Stimulated activated CD8-positive, alpha-beta memory T cell treated with anti-CD3 and anti-CD28 coated beads, Interleukin-7, amount 100 ng/mL, for 24 hours (primary cell): ENCODE measurements around the gene CEP164.
"Not testable (repeated sequence)": the region's sequence is repeated elsewhere in the genome, so short reads cannot be mapped to it uniquely, and the experiment has no call there.

Experiments used
- DNase-seq: peaks from one replicate; pipeline ENCODE4 v3.0.0-alpha.2; 2020; ENCODE audit warnings: low read depth

Gene CEP164

DNA sequence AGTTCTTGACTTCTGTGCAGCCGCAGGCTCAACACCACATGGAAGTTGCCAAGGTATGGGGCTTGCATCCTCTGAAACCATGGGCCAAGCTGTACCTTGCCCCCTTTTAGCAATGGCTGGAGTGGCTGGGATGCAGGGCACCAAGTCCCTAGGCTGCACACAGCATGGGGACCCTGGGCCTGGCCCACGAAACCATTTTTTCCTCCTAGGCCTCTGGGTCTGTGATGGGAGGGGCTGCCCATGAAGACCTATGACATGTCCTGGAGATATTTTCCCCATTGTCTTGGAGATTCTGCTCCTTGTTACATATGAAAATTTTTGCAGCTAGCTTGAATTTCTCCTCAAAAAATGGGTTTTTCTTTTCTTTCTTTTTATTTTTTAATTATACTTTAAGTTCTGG is 71.0 kb downstream of the CEP164 start:
- not testable (repeated sequence) for DNase-seq

DNA sequence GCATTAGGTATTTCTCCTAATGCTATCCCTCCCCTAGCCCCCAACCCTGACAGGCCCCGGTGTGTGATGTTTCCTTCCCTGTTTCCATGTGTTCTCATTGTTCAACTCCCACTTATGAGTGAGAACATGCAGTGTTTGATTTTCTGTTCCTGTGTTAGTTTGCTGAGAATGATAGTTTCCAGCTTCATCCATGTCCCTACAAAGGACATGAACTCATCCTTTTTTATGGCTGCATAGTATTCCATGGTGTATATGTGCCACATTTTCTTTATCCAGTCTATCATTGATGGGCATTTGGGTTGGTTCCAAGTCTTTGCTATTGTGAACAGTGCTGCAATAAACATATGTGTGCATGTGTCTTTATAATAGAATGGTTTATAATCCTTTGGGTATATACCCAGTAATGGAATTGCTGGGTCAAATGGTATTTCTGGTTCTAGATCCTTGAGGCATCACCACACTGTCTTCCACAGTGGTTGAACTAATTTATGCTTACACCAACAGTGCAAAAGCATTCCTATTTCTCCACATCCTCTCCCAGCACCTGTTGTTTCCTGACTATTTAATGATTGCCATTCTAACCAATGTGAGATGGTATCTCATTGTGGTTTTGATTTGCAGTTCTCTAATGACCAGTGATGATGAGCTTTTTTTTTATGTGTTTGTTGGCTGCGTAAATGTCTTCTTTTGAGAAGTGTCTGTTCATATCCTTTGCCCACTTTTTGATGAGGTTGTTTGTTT is 71.6 kb downstream of the CEP164 start:
- not testable (repeated sequence) for DNase-seq

DNA sequence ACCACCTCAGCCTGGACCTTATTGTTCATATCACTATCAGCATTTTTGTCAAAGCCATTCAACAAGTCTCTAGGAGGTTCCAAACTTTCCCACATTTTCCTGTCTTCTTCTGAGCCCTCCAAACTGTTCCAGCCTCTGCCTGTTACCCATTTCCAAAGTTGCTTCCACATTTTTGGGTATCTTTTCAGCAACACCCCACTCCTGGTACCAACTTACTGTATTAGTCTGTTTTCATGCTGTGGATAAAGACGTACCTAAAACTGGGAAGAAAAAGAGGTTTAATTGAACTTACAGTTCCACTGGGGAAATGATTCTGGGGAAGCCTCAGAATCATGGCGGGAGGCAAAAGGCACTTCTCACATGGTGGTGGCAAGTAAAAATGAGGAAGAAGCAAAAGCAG is 78.2 kb downstream of the CEP164 start:
- not testable (repeated sequence) for DNase-seq

DNA sequence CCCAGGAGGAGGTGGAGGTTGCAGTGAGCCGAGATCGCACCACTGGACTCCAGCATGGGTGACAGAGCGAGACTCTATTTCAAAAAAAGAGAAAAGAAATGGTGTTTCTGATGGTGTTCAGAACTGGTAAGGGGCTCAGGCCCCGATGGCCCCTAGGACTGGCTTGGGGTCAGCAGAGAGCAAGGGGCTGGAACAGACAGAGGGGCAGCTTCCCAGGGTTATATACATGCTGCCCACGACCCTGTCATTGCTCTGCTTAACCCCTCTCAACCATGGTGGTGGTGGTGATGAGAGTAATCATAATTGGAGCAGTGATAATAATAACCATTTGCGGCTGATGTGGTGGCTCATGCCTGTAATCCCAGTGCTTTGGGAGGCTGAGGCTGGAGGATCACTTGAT is 79.4 kb downstream of the CEP164 start:
- no peak for DNase-seq

DNA sequence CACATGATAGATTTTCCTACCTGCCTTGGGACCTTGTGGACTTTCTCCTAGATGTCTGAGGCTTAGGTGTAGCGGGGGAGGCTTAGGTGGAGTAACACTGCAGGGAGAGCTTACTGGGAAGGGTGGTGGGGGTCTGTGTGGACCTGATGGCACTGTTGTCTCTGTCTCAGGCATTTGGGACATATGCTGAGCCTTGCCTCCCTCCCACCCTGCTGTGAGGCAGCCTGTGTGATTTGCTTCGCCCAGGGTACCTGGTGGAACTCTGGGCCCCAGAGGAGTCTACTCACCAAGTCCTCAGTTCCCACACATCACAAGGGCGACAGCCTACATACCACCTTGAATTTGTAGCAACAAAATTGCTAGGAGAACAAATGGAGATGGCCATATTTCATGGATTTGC is 80.7 kb downstream of the CEP164 start:
- DNase-seq, result no peak

DNA sequence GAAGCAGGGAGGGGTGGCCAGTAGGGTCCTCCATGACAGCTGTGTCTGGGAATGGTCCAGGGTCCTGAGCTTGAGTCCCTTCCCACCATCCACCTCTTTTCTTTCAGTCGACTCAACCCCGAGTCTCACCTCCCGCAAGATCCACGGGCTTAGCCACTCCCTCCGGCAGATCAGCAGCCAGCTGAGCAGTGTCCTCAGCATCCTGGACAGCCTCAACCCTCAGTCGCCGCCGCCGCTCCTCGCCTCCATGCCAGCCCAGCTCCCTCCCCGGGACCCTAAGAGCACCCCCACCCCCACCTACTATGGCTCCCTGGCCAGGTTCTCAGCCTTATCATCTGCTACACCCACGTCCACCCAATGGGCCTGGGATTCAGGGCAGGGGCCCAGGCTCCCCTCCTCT is 81.9 kb downstream of the CEP164 start:
- DNase-seq, result no peak

DNA sequence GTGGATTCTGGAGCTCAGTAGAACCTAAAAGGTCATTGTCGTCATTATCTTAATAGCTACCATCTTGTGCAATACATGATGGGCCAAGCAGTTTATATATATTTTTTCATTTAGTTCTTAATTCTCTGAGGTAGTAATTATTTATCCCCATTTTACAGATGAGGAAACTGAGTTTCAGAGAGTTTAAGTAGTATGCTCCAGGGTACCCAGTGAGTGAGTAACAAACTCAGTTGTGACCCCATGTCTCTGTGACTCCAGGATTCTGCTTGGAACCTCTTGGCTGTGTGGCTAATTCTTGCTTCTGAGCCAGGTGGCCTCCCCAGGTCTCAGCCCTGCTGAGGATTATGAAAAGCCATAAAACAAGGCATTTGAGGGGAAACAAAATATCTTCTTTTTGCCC is 82.6 kb downstream of the CEP164 start:
- no peak for DNase-seq

DNA sequence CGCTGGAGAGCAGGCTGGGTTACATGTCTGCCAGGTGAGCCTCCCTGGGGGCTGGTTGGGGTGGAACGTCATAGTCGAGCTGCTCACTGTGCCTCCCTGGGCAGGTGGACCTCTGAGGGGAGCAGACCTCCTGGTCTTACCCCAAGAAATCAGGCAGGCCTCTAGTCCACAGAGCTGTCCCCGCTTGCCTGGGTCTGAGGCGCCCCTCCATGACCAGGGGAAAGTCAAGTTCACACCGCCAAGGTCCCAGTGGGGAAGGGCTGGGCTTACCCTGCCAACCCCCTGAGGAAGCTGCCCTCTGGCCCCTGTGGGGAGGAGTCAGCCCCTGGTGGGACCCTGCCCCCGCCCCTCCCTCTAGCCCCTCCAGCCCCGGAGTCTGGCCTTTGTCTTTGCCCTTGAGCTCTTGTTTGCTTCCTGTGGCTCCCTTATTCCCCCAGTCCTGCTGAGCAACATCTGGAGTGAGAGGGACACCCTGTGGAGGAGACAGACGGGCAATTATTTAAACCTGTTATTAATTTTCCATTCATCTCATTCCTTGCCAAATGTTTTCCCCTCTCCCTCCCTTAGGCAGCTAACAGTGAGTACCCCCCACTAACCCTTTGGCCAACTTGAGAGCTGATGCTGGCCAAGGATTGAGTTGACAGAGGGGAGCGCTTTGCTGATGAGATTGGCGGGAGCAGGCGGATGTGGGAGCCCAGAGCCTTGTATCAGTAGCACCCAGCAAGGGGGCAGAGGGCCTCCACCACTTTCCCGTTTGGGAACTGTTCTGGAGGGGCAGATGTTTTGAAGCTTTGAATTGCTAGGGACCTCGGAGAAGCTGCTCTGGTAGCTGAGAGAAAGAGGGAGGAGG is 83.4 kb downstream of the CEP164 start:
- no peak for DNase-seq

DNA sequence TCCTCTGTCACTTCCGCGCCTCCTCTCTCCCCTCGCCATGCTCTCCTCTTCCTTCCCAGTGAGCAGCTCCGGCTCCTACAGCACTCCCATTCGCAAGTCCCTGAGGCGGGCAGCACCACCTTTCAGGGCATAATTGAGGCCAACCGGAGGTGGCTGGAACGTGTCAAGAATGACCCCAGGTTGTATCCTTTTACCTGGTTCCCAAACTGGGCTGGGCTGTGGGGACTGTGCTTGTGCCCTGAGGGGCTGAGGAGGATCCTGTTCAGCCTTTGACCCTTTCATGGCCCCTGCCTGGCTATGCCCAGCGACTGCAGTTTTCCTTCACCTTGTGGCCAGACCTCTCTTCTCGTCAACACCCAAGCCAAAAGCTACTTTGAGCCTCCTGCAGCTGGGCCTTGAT is 84.1 kb downstream of the CEP164 start:
- no peak for DNase-seq

DNA sequence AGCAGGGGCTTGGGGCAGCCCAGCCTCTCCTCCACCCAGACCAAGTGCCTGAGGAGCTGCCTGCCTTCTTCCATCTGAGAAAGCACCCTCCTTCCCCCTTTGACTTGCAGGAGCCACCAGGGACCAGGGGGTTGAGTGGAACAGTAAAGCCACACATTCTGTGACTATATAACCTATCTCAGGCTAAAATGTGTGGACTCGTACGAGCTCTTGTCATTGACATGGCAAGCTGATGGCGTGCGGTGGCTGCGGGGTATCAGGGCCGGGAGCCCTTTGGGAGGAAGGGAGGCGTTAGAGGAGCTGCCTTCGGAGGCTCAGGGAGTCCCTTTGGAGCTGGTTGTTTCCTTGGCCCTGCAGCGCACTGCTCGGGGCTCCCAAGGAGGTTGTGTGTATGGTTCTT is 84.5 kb downstream of the CEP164 start:
- DNase-seq, result no peak

DNA sequence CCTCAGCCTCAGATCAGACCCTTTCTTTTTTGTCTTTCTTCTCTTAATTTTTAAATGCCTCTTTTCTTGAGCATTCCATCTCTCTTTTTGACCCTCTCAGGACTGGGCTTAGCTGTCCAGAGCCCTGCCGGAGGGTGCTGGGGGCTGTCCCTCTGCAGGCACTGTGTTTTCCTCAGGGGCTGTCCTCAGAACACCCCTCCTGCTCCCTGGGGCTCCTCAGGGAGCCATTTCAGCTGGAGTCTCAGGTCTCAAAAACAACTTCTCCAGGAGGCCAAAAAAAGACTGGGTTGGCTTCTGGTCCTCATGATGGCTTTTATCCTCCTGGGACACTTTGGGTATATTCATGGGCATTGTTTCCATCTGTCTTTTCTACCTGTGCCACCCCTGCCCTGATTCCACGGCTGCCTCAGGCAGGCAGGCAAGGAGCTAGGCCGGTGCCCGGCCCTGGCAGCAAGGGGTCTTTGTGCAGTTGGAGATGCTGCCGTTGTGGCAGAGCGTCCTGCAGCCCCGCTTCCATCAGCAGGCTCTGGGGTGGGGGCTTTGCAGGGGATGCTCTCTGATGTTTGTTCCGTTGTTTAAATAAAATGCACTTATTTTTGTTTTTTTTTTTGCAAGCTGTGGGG is 85.1 kb downstream of the CEP164 start:
- DNase-seq, result no peak

DNA sequence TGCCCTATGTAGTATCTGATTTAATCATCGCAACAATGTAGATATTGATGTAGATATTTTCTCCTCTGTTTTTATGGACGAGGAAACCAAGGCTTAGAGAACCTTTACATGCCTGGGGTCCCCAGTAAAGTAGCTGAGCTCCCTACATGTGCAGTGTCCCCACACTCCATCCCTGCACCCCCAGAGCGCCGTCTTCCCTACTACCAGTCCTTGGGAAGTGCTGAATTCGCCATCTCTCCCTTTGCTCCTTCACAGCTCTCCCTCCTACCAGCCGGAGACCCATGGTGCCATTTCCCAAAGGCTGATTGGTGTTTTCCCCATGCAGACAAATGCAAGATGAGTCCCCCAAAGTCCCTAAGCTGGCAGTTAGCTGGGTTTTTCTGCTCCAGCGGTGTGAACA is 86.0 kb downstream of the CEP164 start:
- no peak for DNase-seq

DNA sequence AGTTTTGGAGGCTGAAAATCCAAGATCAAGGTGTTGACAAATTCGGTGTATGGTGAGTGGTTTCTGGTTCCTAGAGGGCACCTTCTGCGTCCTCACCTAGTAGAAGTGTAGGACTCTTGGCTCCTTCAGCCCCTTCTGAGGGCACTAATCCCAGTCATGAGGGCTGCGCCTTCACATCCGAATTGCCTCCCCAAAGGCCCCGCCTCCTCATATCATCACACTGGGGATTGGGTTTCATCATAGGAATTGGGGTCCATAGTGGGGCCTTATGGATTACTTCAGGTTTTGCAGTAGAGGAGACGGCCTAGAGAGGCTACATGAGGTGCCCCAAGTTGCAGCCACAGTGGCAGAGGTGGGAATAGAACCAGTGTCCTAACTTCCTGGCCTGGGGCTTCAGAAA is 87.1 kb downstream of the CEP164 start:
- DNase-seq, result no peak

DNA sequence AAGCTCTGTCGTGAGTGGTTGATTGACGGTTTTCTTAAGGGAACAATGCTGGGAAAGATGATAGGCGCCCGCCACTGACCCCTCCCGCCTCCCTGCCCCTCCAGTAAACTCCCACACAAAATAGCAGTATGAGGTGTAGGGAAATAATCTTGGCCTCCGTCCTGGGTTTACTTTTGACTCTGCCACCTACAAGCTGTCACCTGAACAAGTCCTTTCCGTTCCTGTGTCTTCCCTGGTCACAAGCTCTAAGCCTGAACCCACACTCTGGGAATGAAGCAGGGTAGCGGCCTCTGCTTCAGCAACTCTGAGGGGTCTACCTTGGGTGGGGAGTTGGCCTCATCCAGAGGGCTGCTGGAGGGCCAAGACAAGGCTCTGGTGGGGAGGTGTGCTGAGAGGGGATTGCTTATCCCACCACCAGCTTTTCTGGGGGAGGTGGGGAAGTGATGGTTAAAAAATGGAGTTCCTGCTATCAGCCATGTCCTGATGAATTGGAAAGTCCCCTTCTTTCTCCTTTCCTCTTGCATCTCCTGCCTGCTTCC is 87.8 kb downstream of the CEP164 start:
- DNase-seq, result no peak

DNA sequence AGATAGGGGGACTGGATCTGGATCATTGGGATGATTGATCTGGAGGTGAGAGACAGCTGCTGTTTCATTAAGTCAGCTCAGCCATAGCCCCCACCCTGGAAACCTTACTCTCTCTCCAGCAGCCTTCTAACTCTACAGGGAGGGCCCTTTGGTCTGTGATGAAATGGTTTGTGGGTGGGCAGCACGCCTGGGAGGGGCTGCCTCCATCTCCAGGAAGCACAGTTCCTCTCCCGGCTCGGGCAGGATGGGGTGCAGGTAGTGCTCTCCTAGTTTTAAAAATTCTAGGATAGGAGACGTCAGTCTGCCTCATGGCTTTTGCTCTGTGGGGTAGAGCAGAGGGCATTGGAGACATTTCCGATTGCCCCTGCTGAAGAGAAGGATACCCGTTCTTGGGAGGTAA is 89.7 kb downstream of the CEP164 start:
- DNase-seq, result no peak

DNA sequence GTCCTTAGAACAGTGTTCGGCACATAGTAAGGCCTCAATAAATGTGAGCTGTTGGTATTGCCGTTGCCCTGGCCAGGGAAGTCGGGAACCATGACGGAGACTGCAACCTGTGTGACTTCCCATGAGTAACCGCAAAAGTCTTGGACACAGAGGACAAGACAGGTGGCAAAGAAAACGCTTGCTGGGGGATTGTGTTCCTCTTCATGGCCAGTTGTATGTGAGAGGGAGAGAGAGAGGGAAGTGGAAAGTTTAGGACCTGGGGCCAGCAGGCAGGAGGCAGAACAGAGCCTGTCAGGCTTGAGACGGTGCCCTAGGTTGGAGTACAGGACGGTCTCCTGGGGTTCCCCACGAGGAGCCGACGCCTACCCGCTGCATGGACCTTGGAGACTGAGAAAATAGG is 90.2 kb downstream of the CEP164 start:
- no peak for DNase-seq

DNA sequence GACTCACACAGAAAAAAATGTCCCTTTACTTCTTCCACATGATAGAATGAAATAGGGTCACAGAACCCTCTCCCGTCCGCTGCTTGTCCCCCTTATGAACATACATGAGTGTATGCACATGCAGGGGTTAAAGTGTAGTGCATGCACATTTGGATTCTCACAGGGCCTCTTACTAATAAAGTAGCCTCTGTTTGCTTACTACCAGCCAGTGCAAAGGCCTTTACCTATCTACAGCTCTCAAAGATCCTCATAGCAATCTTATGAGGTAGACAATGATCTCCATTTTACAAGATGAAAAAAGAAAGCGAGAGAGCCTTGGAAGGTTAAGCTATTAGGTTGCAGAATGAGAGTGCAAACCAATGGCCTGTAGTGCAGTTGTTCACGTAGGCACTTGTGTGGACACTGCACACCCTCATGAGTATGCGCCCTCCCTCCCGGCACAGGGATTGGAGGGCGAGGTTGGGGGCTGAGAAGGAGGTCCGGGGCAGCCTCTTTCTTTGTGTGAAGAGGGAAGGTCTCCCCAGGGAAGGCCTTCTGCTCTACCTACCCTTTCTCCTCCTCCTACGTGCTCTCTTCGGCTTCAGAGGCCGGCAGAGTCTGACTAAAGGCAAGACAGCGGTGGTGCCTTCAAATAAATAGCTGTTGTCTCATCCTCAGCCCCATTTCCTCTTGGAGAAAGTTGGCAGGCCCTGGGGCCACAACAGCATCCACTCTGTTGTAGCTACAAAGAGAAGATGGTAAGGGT is 91.3 kb downstream of the CEP164 start:
- no peak for DNase-seq

DNA sequence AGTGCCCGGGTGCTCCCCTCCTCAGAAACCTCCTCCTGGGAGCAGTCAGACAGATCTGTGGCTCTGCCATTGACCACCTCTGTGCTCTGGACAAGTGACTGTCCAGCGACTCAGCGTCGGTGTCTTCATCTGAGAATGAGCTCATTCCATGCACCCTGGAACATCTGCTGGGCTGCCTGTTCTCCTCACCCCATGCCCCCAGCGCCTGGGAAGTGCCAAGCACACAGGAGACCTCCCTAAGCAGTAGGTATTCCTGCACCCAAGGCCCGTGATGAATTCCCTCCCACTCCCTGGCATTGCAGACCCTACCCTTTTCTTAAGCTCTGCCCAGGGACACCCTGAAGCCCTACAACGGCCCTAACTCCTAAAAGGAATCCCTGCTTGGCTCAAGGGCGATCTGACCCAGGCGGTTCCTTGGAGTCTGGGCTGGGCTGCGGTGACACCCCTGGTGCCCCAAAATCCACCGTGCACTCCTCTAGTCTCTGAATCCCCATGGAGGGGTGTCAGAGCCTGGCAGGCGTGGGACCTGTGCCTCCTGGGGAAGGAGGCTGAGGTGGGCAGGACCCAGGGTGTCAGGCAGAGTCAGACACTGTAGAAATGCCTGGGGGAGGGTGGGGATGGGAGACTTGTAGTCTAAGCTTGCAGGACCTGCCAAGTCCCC is 92.0 kb downstream of the CEP164 start:
- no peak for DNase-seq

DNA sequence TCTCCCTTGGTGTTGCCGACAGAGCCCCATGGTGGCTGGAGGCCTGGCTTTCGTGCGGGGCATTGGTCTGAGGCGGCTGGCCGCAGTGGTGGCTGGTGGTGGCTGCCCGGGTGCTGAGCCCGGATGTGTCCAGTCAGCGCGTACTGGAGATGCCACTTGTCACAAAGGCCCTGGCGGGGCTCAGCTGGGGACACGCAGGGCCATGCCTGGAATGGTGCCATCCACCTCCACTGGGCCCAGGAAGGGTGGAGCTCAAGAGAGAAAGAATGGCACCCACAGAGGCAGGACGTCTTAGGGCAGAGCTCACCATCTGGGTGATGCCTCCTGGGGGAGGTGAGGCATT is 92.5 kb downstream of the CEP164 start:
- DNase-seq, result no peak

DNA sequence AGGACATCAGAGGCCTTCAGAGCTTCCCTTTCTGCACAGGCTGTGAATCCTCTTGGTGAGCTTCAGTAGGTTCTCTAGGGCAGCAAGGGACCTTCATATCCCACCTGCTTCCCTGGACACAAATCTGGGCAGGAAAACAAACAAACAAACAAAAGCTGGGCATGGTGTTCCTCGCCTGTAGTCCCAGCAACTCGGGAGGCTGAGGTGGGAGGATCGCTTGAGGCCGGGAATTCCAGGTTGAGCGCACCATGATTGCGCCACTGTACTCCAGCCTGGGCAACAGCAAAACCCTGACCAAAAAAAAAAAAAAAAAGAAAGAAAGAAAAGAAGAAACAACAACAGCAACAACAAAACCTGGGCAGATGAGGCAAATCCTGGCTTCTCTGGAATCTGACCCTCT is 92.9 kb downstream of the CEP164 start:
- no peak for DNase-seq

DNA sequence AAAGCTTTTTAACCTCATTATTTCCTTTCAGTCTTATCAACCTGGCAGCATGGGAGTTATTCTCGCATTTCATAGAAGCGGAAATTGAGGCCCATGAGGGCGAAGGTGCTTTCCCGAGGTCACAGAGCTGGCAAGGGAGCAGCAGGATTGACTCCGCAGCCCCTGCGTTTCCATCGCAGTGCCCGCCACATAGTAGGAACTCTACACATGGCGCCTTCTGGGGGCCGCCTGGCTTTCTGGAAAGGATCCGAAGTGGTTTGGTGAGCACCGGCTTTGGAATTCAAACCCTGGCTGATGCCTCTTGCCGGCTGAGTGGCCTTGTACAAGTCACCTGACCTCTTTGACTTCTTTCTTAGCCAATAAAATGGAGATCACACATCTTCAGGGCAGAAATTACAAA is 93.4 kb downstream of the CEP164 start:
- no peak for DNase-seq

DNA sequence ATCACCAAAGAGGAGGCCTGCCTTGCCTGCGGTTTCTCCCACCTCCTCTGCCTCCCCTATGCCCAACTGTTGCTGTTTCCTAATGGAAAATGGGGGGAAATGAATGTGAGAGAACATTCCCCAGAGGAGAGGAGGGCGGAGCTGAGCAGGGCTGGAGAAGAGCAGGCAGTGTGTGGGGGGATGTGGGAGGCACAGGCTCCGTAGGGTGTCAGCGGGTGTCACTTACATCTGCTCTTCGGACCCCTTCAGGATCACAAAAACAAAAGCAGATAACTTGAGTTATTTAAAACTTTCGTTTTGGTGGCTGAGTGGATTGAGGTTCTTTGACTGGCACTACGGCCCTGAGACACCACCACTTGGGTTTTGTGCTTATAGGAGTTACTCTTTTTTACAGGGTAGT is 93.8 kb downstream of the CEP164 start:
- DNase-seq, result no peak
